GDM1 (cell line): ENCODE measurements around the gene COL6A2.
"Not testable (repeated sequence)": the region's sequence is repeated elsewhere in the genome, so short reads cannot be mapped to it uniquely, and the experiment has no call there.

Source experiments
- DNase-seq: peaks from one replicate; lab custom pipeline; 2025; lab: John Stamatoyannopoulos, UW

COL6A2 gene

GRCh38 chr21:46079352-46080170 lies 18.4 kb upstream of the COL6A2 start:
- DNase-seq: no peak

- DNase-seq: no peak
Observed at GRCh38 chr21:46080171-46081021, 17.5 kb upstream of the COL6A2 start.

GRCh38 chr21:46081022-46081861 lies 16.7 kb upstream of the COL6A2 start:
- DNase-seq: no peak

GRCh38 chr21:46081862-46082712 lies 15.8 kb upstream of the COL6A2 start:
- no peak for DNase-seq

GRCh38 chr21:46082713-46082962 lies 15.3 kb upstream of the COL6A2 start:
- no peak for DNase-seq

- DNase-seq: no peak
Observed at GRCh38 chr21:46082963-46083790, 14.7 kb upstream of the COL6A2 start.

- DNase-seq: no peak
Observed at GRCh38 chr21:46083791-46084561, 13.9 kb upstream of the COL6A2 start.

- DNase-seq: no peak
Observed at GRCh38 chr21:46084709-46085108, 13.2 kb upstream of the COL6A2 start.

- DNase-seq: not testable (repeated sequence)
Observed at GRCh38 chr21:46085259-46085658, 12.7 kb upstream of the COL6A2 start.

- DNase-seq: no peak
Observed at GRCh38 chr21:46087641-46088040, 10.3 kb upstream of the COL6A2 start.

GRCh38 chr21:46088189-46088588 lies 9.7 kb upstream of the COL6A2 start:
- no peak for DNase-seq

GRCh38 chr21:46089285-46089684 lies 8.6 kb upstream of the COL6A2 start:
- no peak for DNase-seq

GRCh38 chr21:46091118-46091517 lies 6.8 kb upstream of the COL6A2 start:
- DNase-seq: no peak

- no peak for DNase-seq
Observed at GRCh38 chr21:46091631-46092025, 6.3 kb upstream of the COL6A2 start.

GRCh38 chr21:46092026-46092764 lies 5.7 kb upstream of the COL6A2 start:
- no peak for DNase-seq

- DNase-seq: no peak
Observed at GRCh38 chr21:46092811-46093667, 4.9 kb upstream of the COL6A2 start.

- DNase-seq: no peak
Observed at GRCh38 chr21:46093668-46094400, 4.1 kb upstream of the COL6A2 start.
